ENCODE measurements around the gene BCAR3. TPM values are rescaled to one million over a fixed set of nuclear protein-coding genes. Genes with fewer than 3 reads are reported as not detected.

The BCAR3 gene
- total and polyA plus RNA-seq, 2 donors from 2014 or later, result 25.4 to 28.4 TPM

GRCh38 chr1:93638307-93638847, 43.3 kb downstream of the BCAR3 start:
- no peaks in the 10 kb centered on the region for H3K9me3 ChIP-seq (ENCODE audit: control insufficient read depth in 2 of 3, insufficient read depth in 1 of 3, low read length in 3 of 3)
- peaks cover 0 to 8% (median 7%) of the 10 kb centered on the region in 3 donors for H3K4me1 ChIP-seq (ENCODE audit: control insufficient read depth in 2 of 3, insufficient read depth in 2 of 3, low read depth in 1 of 3, low read length in 3 of 3)
- TF ChIP-seq, protein P1, sequence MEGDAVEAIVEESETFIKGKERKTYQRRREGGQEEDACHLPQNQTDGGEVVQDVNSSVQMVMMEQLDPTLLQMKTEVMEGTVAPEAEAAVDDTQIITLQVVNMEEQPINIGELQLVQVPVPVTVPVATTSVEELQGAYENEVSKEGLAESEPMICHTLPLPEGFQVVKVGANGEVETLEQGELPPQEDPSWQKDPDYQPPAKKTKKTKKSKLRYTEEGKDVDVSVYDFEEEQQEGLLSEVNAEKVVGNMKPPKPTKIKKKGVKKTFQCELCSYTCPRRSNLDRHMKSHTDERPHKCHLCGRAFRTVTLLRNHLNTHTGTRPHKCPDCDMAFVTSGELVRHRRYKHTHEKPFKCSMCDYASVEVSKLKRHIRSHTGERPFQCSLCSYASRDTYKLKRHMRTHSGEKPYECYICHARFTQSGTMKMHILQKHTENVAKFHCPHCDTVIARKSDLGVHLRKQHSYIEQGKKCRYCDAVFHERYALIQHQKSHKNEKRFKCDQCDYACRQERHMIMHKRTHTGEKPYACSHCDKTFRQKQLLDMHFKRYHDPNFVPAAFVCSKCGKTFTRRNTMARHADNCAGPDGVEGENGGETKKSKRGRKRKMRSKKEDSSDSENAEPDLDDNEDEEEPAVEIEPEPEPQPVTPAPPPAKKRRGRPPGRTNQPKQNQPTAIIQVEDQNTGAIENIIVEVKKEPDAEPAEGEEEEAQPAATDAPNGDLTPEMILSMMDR (IDR thresholded peaks at IDR 0.05; ENCODE audit: borderline replicate concordance, extremely low read depth, insufficient read depth), result no peak
- H3K36me3 ChIP-seq (ENCODE audit: control insufficient read depth in 2 of 3, insufficient read depth in 3 of 3, low read length in 3 of 3), result no peaks in the 10 kb centered on the region
- H3K4me3 ChIP-seq (ENCODE audit: low read length in 3 of 3), result no peak overlapping the region
- H3K27ac ChIP-seq (ENCODE audit: low read depth in 2 of 2, low read length in 2 of 2), result peak overlapping the region; percentile 50 to 60
- FAIRE-seq, result no peak
- H3K27me3 ChIP-seq (ENCODE audit: control insufficient read depth, insufficient read depth, low read length), result no peaks in the 10 kb centered on the region
- peak in 1 of 5 donors; percentile 40 for DNase-seq
- H3K9ac ChIP-seq (ENCODE audit: low read length in 3 of 3), result no peak overlapping the region
- intact Hi-C loops (cut with DNase I), result no loop called here

DNA sequence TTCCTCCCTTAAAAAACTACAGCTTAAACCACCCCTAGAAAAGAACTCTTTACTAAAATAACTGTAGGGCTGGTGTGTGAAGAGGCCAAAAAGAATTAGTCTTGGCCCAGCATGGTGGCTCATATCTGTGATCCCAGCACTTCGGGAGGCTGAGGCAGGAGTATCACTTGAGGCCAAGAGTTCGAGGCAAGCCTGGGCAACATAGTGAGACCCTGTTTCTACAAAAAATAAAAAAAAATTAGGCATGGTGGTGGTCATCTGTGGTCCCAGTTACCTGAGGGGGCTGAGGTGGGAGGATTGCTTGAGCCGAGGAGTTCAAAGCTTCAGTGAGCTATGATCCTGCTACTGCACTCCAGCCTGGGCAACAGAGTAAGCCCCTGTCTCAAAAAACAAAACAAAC, 44.9 kb downstream of the BCAR3 start:
- no peak for DNase-seq
- no peak overlapping the region for H3K27ac ChIP-seq (ENCODE audit: low read depth in 2 of 2, low read length in 2 of 2)

DNA sequence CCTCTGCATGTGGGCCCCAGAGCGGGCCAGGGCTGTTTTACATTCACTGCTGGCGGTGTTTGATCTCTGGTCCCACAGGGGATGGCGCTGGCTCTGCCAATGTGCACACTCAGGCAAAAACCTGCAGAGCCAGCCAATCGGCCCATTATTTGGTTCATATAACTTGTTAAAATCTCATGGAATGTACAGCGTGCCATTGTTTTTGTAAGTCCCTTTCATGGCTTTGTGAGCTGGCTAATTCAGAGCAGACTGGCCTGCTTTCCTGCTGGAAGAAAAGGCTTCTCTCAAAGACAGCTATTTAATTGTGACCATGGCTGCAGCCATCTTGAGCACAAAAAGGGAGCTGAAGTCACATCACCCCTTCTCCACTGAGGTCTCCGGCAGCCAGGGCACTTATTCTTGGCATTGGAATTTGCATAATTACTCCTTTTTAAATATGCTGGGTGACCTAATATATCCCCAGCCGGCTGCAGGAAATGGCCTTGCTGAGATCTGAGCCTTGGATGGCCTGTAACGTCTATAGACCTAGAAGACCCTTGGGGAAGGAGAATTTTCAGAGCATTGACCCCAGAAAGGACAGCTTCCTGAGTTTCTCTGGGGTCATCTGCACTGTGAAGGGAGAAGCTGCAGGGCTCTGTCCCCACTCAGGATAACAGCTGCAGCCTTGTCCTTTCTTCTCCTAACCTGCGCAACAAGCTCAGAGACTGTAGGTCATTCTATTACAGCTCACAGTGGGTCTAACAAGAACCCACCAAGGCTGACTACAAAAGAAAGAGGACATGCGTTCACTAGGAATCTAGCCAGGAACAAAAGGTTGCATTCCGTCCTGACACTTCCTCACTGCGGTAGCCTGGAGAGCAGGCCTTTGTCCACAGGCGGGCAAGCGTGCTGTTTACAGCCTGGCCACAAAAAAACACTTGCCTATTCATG, 45.8 kb downstream of the BCAR3 start:
- H3K4me1 ChIP-seq (ENCODE audit: control insufficient read depth in 2 of 3, insufficient read depth in 2 of 3, low read depth in 1 of 3, low read length in 3 of 3), result peaks cover 0 to 8% (median 7%) of the 10 kb centered on the region in 3 donors
- TF ChIP-seq, protein P1 (IDR thresholded peaks at IDR 0.05; ENCODE audit: borderline replicate concordance, extremely low read depth, insufficient read depth), result no peak
- H3K36me3 ChIP-seq (ENCODE audit: control insufficient read depth in 2 of 3, insufficient read depth in 3 of 3, low read length in 3 of 3), result no peaks in the 10 kb centered on the region
- peak overlapping the region in 1 of 3 donors; percentile 26 for H3K9ac ChIP-seq (ENCODE audit: low read length in 3 of 3)
- intact Hi-C loops (cut with DNase I), result no loop called here
- no peaks in the 10 kb centered on the region for H3K27me3 ChIP-seq (ENCODE audit: control insufficient read depth, insufficient read depth, low read length)
- FAIRE-seq, result no peak
- no peaks in the 10 kb centered on the region for H3K9me3 ChIP-seq (ENCODE audit: control insufficient read depth in 2 of 3, insufficient read depth in 1 of 3, low read length in 3 of 3)
- peak overlapping the region in 1 of 2 donors; percentile 32 for H3K27ac ChIP-seq (ENCODE audit: low read depth in 2 of 2, low read length in 2 of 2)
- DNase-seq, result peak in 1 of 5 donors; percentile 32
- H3K4me3 ChIP-seq (ENCODE audit: low read length in 3 of 3), result no peak overlapping the region

More for the DNA sequence above, 44.9 kb downstream of the BCAR3 start:
- intact Hi-C loops (cut with DNase I), result no loop called here
- no peak overlapping the region for H3K9ac ChIP-seq (ENCODE audit: low read length in 3 of 3)
- H3K4me1 ChIP-seq (ENCODE audit: control insufficient read depth in 2 of 3, insufficient read depth in 2 of 3, low read depth in 1 of 3, low read length in 3 of 3), result peaks cover 0 to 8% (median 7%) of the 10 kb centered on the region in 3 donors
- H3K36me3 ChIP-seq (ENCODE audit: control insufficient read depth in 2 of 3, insufficient read depth in 3 of 3, low read length in 3 of 3), result no peaks in the 10 kb centered on the region
- TF ChIP-seq, protein P1 (IDR thresholded peaks at IDR 0.05; ENCODE audit: borderline replicate concordance, extremely low read depth, insufficient read depth), result no peak
- H3K27me3 ChIP-seq (ENCODE audit: control insufficient read depth, insufficient read depth, low read length), result no peaks in the 10 kb centered on the region
- H3K9me3 ChIP-seq (ENCODE audit: control insufficient read depth in 2 of 3, insufficient read depth in 1 of 3, low read length in 3 of 3), result no peaks in the 10 kb centered on the region
- no peak overlapping the region for H3K4me3 ChIP-seq (ENCODE audit: low read length in 3 of 3)
- FAIRE-seq, result no peak

Measured in kidney (tissue), 14 donors.